Esophagus (tissue), 2 donors: Measurements from ENCODE around the gene ZNF319. TPM values are rescaled to one million over a fixed set of nuclear protein-coding genes. Genes with fewer than 3 reads are reported as not detected.
"Not testable (repeated sequence)": the region's sequence is repeated elsewhere in the genome, so short reads cannot be mapped to it uniquely, and the experiment has no call there.

ENCODE experiments used
- H3K27ac ChIP-seq, 2 donors: one replicate each; pipeline ENCODE4 v1.5.1; 2013; ENCODE audit warnings: low read depth in 2 of 2, mild to moderate bottlenecking in 2 of 2, inconsistent platforms in 1 of 2, low read length in 1 of 2, moderate library complexity in 1 of 2
- H3K27me3 ChIP-seq, 2 donors: one replicate each; pipeline ENCODE4 v1.6.1; 2013; ENCODE audit warnings: low read length in 2 of 2, control low read depth in 1 of 2, mild to moderate bottlenecking in 1 of 2; ENCODE audit not compliant: insufficient read depth in 2 of 2, control insufficient read depth in 1 of 2
- H3K36me3 ChIP-seq, 2 donors: one replicate each; pipeline ENCODE4 v1.6.1; 2013; ENCODE audit warnings: low read length in 1 of 2; ENCODE audit not compliant: control insufficient read depth in 2 of 2, insufficient read depth in 2 of 2
- H3K4me1 ChIP-seq, 2 donors: one replicate each; pipeline ENCODE4 v1.6.1; 2013; ENCODE audit warnings: low read length in 1 of 2; ENCODE audit not compliant: control insufficient read depth in 2 of 2, insufficient read depth in 2 of 2
- H3K4me3 ChIP-seq, 2 donors: one replicate each; pipeline ENCODE4 v1.5.1; 2013; ENCODE audit warnings: low read length in 2 of 2, mild to moderate bottlenecking in 2 of 2, low read depth in 1 of 2, moderate library complexity in 1 of 2
- H3K9me3 ChIP-seq, 2 donors: one replicate each; pipeline ENCODE4 v1.6.1; 2013; ENCODE audit warnings: mild to moderate bottlenecking in 2 of 2, low read depth in 1 of 2, low read length in 1 of 2, moderate library complexity in 1 of 2; ENCODE audit not compliant: control insufficient read depth in 2 of 2, insufficient read depth in 1 of 2
- WGBS, 2 donors: extraction: QIAGEN DNeasy Blood & Tissue Kit; methylation state at CpG; one replicate each; pipeline ENCODE4 v1.1.7; 2013; 5-methylcytosine and 5-hydroxymethylcytosine counted together
- polyA plus RNA-seq, 2 donors: library from polyadenylated mRNA; stranded (reverse); fragments of 200-250 nt; gene quantifications; one replicate each; pipeline ENCODE4 v1.2.3, GENCODE V29; 2013
- donor health status: healthy with polysubstance abuse.
- donor health status: Bipolar disorder and iron deficiency.

The ZNF319 gene
- polyA plus RNA-seq, 2 donors: 2.5 to 3.7 TPM

GRCh38 chr16:58011652-58012051, 11.2 kb upstream of the ZNF319 start:
- no peak overlapping the region for H3K4me3 ChIP-seq
- H3K36me3 ChIP-seq: peaks cover 4 to 21% of the 10 kb centered on the region in 2 donors
- H3K9me3 ChIP-seq: no peaks in the 10 kb centered on the region
- WGBS, 2 donors: 88 to 90% methylated on average over 3 of the region's 3 CpGs
- H3K4me1 ChIP-seq: no peaks in the 10 kb centered on the region
- H3K27ac ChIP-seq: no peak overlapping the region
- no peaks in the 10 kb centered on the region for H3K27me3 ChIP-seq

- H3K4me1 ChIP-seq: no peaks in the 10 kb centered on the region
- H3K36me3 ChIP-seq: peaks cover 4 to 21% of the 10 kb centered on the region in 2 donors
- no peak overlapping the region for H3K4me3 ChIP-seq
- H3K27ac ChIP-seq: no peak overlapping the region
- WGBS, 2 donors: 76 to 83% methylated on average over 3 of the region's 3 CpGs
- H3K27me3 ChIP-seq: no peaks in the 10 kb centered on the region
- H3K9me3 ChIP-seq: no peaks in the 10 kb centered on the region
Measured at GRCh38 chr16:58010886-58011285, 10.4 kb upstream of the ZNF319 start.

DNA sequence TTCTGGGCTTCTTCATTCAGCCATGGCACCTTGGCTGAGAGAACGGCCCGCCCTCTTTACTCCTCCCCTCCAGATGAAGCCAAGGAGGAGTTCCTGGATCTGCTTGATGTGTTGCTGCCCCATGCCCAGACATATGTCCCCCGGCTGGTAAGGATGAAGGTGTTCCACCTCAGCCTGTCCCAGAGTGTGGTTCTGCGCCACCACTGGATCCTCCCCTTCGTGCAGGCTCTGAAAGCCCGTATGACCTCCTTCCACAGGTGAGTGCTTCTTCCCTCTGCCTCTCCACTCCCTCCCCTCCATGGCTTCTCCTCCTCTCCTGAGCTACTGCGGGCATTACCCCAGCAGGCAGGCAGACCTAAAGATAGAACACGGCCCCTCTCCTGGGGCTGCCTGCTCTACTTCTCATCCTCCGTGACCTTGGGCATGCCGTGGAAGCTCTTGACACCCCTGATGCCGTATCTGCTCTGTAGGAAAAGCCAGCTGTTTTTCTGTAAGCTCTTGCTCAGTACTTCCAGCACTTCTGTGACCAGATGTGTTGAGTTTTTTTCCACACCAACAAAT, 9.5 kb upstream of the ZNF319 start:
- Histone ChIP-seq H3K36me3 (peaks cover 4 to 21% of the 10 kb centered on the region in 2 donors), H3K27ac (no peak overlapping the region), H3K4me1 (no peaks in the 10 kb centered on the region), H3K9me3 (no peaks in the 10 kb centered on the region), H3K27me3 (no peaks in the 10 kb centered on the region), H3K4me3 (no peak overlapping the region)
- WGBS, 2 donors: 86 to 89% methylated on average over 11 of the region's 11 CpGs

DNA sequence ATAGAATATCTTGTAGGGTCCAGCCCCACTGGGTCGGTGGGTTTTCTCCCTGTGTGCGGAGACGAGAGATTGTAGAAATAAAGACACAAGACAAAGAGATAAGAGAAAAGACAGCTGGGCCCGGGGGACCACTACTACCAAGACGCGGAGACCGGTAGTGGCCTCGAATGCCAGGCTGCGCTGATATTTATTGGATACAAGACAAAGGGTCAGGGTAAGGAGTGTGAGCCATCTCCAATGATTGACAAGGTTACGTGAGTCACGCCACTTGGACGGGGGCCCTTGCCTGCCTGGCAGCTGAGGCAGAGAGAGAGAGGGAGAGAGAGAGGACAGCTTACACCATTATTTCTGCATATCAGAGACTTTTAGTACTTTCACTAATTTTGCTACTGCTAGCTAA, 4.3 kb upstream of the ZNF319 start:
- not testable (repeated sequence) for H3K27me3 ChIP-seq, H3K4me3 ChIP-seq, H3K27ac ChIP-seq, H3K36me3 ChIP-seq, H3K4me1 ChIP-seq, H3K9me3 ChIP-seq
- WGBS, 2 donors: 82 to 86% methylated on average over 12 of the region's 12 CpGs

DNA sequence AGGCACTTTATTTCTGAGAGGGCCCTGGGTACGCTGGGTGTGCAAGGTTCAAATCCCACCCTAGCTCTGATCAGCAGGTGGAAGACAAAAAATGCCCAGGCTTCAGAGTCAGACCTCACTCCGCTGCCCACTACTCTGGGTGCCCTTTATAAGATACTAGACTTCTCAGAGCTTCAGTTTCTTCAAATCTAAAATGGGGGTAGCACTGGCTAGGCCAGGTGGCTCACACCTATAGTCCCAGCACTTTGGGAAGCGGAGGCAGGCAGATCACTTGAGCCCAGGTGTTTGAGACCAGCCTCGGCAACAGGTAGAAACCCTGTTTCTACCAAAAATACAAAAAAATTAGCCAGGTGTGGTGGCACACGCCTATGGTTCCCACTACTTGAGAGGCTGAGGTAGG, 2.5 kb upstream of the ZNF319 start:
- Histone ChIP-seq H3K9me3 (no peaks in the 10 kb centered on the region), H3K4me1 (peaks cover 0 to 15% of the 10 kb centered on the region in 2 donors), H3K27ac (no peak overlapping the region), H3K36me3 (peaks cover under 1 to 3% of the 10 kb centered on the region in 2 donors), H3K27me3 (no peaks in the 10 kb centered on the region), H3K4me3 (no peak overlapping the region)
- WGBS, 2 donors: 95 to 96% methylated on average over 5 of the region's 5 CpGs

GRCh38 chr16:58002416-58002800, 1.9 kb upstream of the ZNF319 start:
- H3K4me1 ChIP-seq: peaks cover under 1 to 15% of the 10 kb centered on the region in 2 donors
- WGBS, 2 donors: 79 to 81% methylated on average over 9 of the region's 9 CpGs
- H3K9me3 ChIP-seq: no peaks in the 10 kb centered on the region
- peaks cover 6 to 8% of the 10 kb centered on the region in 2 donors for H3K36me3 ChIP-seq
- no peak overlapping the region for H3K4me3 ChIP-seq
- no peaks in the 10 kb centered on the region for H3K27me3 ChIP-seq
- H3K27ac ChIP-seq: no peak overlapping the region

DNA sequence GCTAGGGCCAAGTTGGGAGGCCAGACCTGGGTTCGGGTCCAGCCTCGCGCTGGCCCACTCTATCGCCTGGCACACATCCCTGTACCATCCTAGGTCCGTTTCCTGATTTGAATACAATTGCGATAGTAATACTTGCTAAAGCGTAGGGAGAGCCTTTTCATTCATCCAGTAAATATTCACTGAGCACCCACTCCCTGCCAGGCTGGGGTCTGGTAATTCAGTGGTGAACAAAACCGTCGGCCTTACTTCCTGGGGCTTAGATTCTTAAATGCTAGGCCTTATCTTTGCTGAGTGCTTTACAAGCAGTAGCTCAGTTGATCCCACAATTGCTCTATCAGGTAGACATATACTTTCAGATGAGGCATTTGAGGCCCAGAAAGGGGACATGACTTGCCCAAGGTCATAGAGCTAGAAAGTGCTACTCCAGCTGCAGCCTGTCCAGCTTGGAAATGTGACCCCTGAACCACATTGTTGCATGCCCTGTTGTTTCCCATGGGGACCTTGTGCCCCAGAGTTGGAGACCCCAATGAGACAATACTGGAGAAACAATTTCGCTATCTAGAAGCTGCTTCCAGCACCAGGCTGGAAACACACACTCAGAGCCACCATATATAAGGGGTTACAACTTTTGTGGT, 1.4 kb upstream of the ZNF319 start:
- H3K9me3 ChIP-seq: no peaks in the 10 kb centered on the region
- 28 to 31% methylated on average over 10 of the region's 10 CpGs for WGBS, 2 donors
- no peaks in the 10 kb centered on the region for H3K27me3 ChIP-seq
- peak overlapping the region in 1 of 2 donors; percentile 92 for H3K27ac ChIP-seq
- H3K4me3 ChIP-seq: peak overlapping the region; percentile 56 to 85
- peaks cover 10 to 13% of the 10 kb centered on the region in 2 donors for H3K36me3 ChIP-seq
- peaks cover 2 to 15% of the 10 kb centered on the region in 2 donors for H3K4me1 ChIP-seq

GRCh38 chr16:58000706-58001676, 519 bp upstream of the ZNF319 start, which contains the start of gene USB1:
Gene USB1 (plus strand): TSS chr16:58001407. CDS start chr16:58001484, 77 bp downstream.
- peak within 1 kb of the TSS; percentile 56 to 85 for H3K4me3 ChIP-seq
- H3K4me1 ChIP-seq: peaks cover 2 to 15% of the 10 kb centered on the region in 2 donors
- peak within 1 kb of the TSS; percentile 87 to 92 for H3K27ac ChIP-seq
- no peaks in the 10 kb centered on the region for H3K9me3 ChIP-seq
- 0 to 1% methylated on average over 58 to 81 of the region's 81 CpGs for WGBS, 2 donors
- H3K27me3 ChIP-seq: no peaks in the 10 kb centered on the region
- peaks cover 10 to 21% of the 10 kb centered on the region in 2 donors for H3K36me3 ChIP-seq

GRCh38 chr16:57999366-57999970, 1.0 kb downstream of the ZNF319 start:
- no peaks in the 10 kb centered on the region for H3K9me3 ChIP-seq
- H3K27me3 ChIP-seq: no peaks in the 10 kb centered on the region
- peak overlapping the region; percentile 56 to 85 for H3K4me3 ChIP-seq
- peaks cover 2 to 21% of the 10 kb centered on the region in 2 donors for H3K4me1 ChIP-seq
- H3K36me3 ChIP-seq: peaks cover 10 to 26% of the 10 kb centered on the region in 2 donors
- H3K27ac ChIP-seq: peak overlapping the region; percentile 85 to 92
- WGBS, 2 donors: 12 to 19% methylated on average over 6 of the region's 6 CpGs
